Measurements from ENCODE around the gene GRID2. TPM values are rescaled to one million over a fixed set of nuclear protein-coding genes. Genes with fewer than 3 reads are reported as not detected.

GRID2 gene
- total and polyA plus RNA-seq, 4 donors: under 0.01 to 0.02 TPM; not detected in 2

- no peak overlapping the region for H3K4me3 ChIP-seq (ENCODE audit: low read depth in 1 of 3, low read length in 3 of 3)
- no peaks in the 10 kb centered on the region for H3K27me3 ChIP-seq (ENCODE audit: control insufficient read depth in 4 of 4, insufficient read depth in 4 of 4, low read length in 3 of 4)
- 58% methylated on average over 4 of the region's 4 CpGs for WGBS
- no peak overlapping the region for H3K27ac ChIP-seq (ENCODE audit: low read depth in 1 of 2, low read length in 2 of 2)
- no peaks in the 10 kb centered on the region for H3K9me3 ChIP-seq (ENCODE audit: control insufficient read depth in 4 of 4, low read length in 3 of 4)
- DNase-seq (ENCODE audit: low spot score): no peak
- no peaks in the 10 kb centered on the region for H3K4me1 ChIP-seq (ENCODE audit: control insufficient read depth in 4 of 4, insufficient read depth in 4 of 4, low read length in 3 of 4)
- H3K9ac ChIP-seq (ENCODE audit: low read depth in 1 of 2, low read length in 2 of 2): no peak overlapping the region
- no peaks in the 10 kb centered on the region for H3K36me3 ChIP-seq (ENCODE audit: control insufficient read depth in 4 of 4, insufficient read depth in 3 of 4, low read depth in 1 of 4, low read length in 3 of 4)
- TF ChIP-seq RAD21 (IDR thresholded peaks at IDR 0.05): no peak
- no peak for TF ChIP-seq SP1 (IDR thresholded peaks at IDR 0.05)
- TF ChIP-seq FOXA2 (IDR thresholded peaks at IDR 0.05): no peak
- TF ChIP-seq YY1 (IDR thresholded peaks at IDR 0.05): no peak
- no peak for TF ChIP-seq RXRA (IDR thresholded peaks at IDR 0.05)
- no peak for TF ChIP-seq MAX (IDR thresholded peaks at IDR 0.05)
- TF ChIP-seq NR2F2 (IDR thresholded peaks at IDR 0.05): no peak
- TF ChIP-seq REST (IDR thresholded peaks at IDR 0.05): no peak
- TF ChIP-seq GABPA (IDR thresholded peaks at IDR 0.05 in 1 of 2, conservative IDR thresholded peaks at IDR 0.05 in 1 of 2): no peak
- TF ChIP-seq FOXA1 (IDR thresholded peaks at IDR 0.05): no peak
- TF ChIP-seq JUND (IDR thresholded peaks at IDR 0.05): no peak
- TF ChIP-seq HNF4A (conservative IDR thresholded peaks at IDR 0.05): no peak
- no peak for TF ChIP-seq TAF1 (conservative IDR thresholded peaks at IDR 0.05)
- TF ChIP-seq ATF3 (IDR thresholded peaks at IDR 0.05): no peak
- TF ChIP-seq ZBTB33 (IDR thresholded peaks at IDR 0.05): no peak
- no peak for TF ChIP-seq EGR1 (IDR thresholded peaks at IDR 0.05; ENCODE audit: low read depth in 2 of 2)
- no peak for TF ChIP-seq HNF4G (IDR thresholded peaks at IDR 0.05)
- TF ChIP-seq CTCF (IDR thresholded peaks at IDR 0.05; ENCODE audit: low read depth, low read length, missing input control): no peak
Measured at GRCh38 chr4:93416344-93417128, 1112.8 kb downstream of the GRID2 start.

Measured in liver (tissue), 9 donors.